ENCODE data around the gene NRXN2.
A peak's percentile ranks its signal among the peaks of the same experiment; 100 is the strongest.

The NRXN2 gene

GRCh38 chr11:64583296-64584262, 139.4 kb downstream of the NRXN2 start:
- DNase-seq, result no peak

- no peak for DNase-seq
These were observed 140.1 kb downstream of the NRXN2 start for GRCh38 chr11:64582885-64583284.

GRCh38 chr11:64581057-64581523, 141.9 kb downstream of the NRXN2 start:
- no peak for DNase-seq

- no peak for DNase-seq
These were observed 142.6 kb downstream of the NRXN2 start for GRCh38 chr11:64580412-64580811.

GRCh38 chr11:64577202-64577601, 145.8 kb downstream of the NRXN2 start:
- DNase-seq, result no peak

- DNase-seq, result no peak
These were observed 150.9 kb downstream of the NRXN2 start for GRCh38 chr11:64572143-64572542.

- DNase-seq, result no peak
These were observed 151.4 kb downstream of the NRXN2 start for GRCh38 chr11:64571410-64572091.

GRCh38 chr11:64571050-64571409, 152.0 kb downstream of the NRXN2 start:
- DNase-seq, result no peak

GRCh38 chr11:64570341-64570740, 152.7 kb downstream of the NRXN2 start:
- no peak for DNase-seq

- DNase-seq, result no peak
These were observed 153.6 kb downstream of the NRXN2 start for GRCh38 chr11:64569300-64569970.

- no peak for DNase-seq
These were observed 154.3 kb downstream of the NRXN2 start for GRCh38 chr11:64568584-64569140.

GRCh38 chr11:64568041-64568571, 154.9 kb downstream of the NRXN2 start:
- DNase-seq, result no peak

- no peak for DNase-seq
These were observed 155.8 kb downstream of the NRXN2 start for GRCh38 chr11:64566915-64567891.

GRCh38 chr11:64566042-64566914, 156.7 kb downstream of the NRXN2 start:
- peak in 1 of 6 experiments; percentile 7 for DNase-seq

- DNase-seq, result no peak
These were observed 157.8 kb downstream of the NRXN2 start for GRCh38 chr11:64564947-64565889.

- DNase-seq, result no peak
These were observed 158.6 kb downstream of the NRXN2 start for GRCh38 chr11:64564419-64564818.

GRCh38 chr11:64563966-64564365, 159.0 kb downstream of the NRXN2 start:
- no peak for DNase-seq

GRCh38 chr11:64562723-64563351, 160.2 kb downstream of the NRXN2 start:
- no peak for DNase-seq

Measured in stimulated activated naive CD4-positive, alpha-beta T cell (primary cell).